Neural cell (in vitro differentiated cells): ENCODE data around the gene SRSF8. TPM values are rescaled to one million over a fixed set of nuclear protein-coding genes. Genes with fewer than 3 reads are reported as not detected.

ENCODE experiments used
- H2AFZ ChIP-seq: fragments of 200-600, 300-800 bp; sonication (generic), shearing (Covaris generic); 2 replicates; pipeline ENCODE4 v1.6.0; 2014; ENCODE audit warnings: low read depth, mild to moderate bottlenecking, antibody characterized with exemption, low read length, moderate library complexity
- H3F3A ChIP-seq: fragments of 200-600 bp; shearing (Covaris generic); 2 replicates; pipeline ENCODE4 v1.6.1; 2016; ENCODE audit warnings: mild to moderate bottlenecking, moderate library complexity, mixed read lengths, antibody characterized with exemption, low read length; ENCODE audit not compliant: insufficient read depth, poor library complexity, severe bottlenecking
- H3K27ac ChIP-seq: fragments of 200-600, 300-800 bp; sonication (generic), shearing (Covaris generic); 2 replicates; pipeline ENCODE4 v1.5.1; 2014; ENCODE audit warnings: mild to moderate bottlenecking, low read length, moderate library complexity
- H3K27me3 ChIP-seq: fragments of 300-800, 200-600 bp; sonication (generic), shearing (Covaris generic); 2 replicates; pipeline ENCODE4 v1.6.0; 2014; ENCODE audit warnings: mild to moderate bottlenecking, low read depth, low read length, moderate library complexity; ENCODE audit not compliant: insufficient read depth
- H3K36me3 ChIP-seq: fragments of 300-800, 200-600 bp; sonication (generic), shearing (Covaris generic); 2 replicates; pipeline ENCODE4 v1.5.1; 2014; ENCODE audit warnings: mild to moderate bottlenecking, antibody characterized with exemption, low read length, moderate library complexity; ENCODE audit not compliant: insufficient read depth
- H3K4me2 ChIP-seq: fragments of 300-800, 200-600 bp; sonication (generic), shearing (Covaris generic); 2 replicates; pipeline ENCODE4 v1.6.0; 2014; ENCODE audit warnings: mild to moderate bottlenecking, low read length
- H3K4me3 ChIP-seq: fragments of 300-800, 200-600 bp; sonication (generic), shearing (Covaris generic); 2 replicates; pipeline ENCODE4 v1.5.1; 2014; ENCODE audit warnings: mild to moderate bottlenecking, low read length, moderate library complexity
- H3K79me2 ChIP-seq: fragments of 200-600 bp; shearing (Covaris generic); replicated peaks from 2 replicates; pipeline ENCODE4 v1.6.0; 2014; ENCODE audit warnings: mild to moderate bottlenecking, low read length, moderate library complexity; ENCODE audit not compliant: insufficient read depth
- H3K9ac ChIP-seq: fragments of 300-800, 200-600 bp; sonication (generic), shearing (Covaris generic); 2 replicates; pipeline ENCODE4 v1.6.1; 2016; ENCODE audit warnings: mild to moderate bottlenecking, low read length, mixed read lengths
- H3K9me2 ChIP-seq: fragments of 200-600 bp; shearing (Covaris generic); 2 replicates; pipeline ENCODE4 v1.6.1; 2016; ENCODE audit warnings: mild to moderate bottlenecking, low read length, mixed read lengths; ENCODE audit not compliant: insufficient read depth
- H3K9me3 ChIP-seq: fragments of 200-600, 300-800 bp; sonication (generic), shearing (Covaris generic); 2 replicates; pipeline ENCODE4 v1.6.1; 2016; ENCODE audit warnings: mild to moderate bottlenecking, mixed run types, low read length, moderate library complexity, mixed read lengths
- H4K20me1 ChIP-seq: fragments of 200-600 bp; shearing (Covaris generic); 2 replicates; pipeline ENCODE4 v1.6.1; 2016; ENCODE audit warnings: mild to moderate bottlenecking, mixed run types; ENCODE audit not compliant: insufficient read depth
- EP300 ChIP-seq: fragments of 450-650 bp; conservative IDR thresholded peaks from 2 replicates; pipeline ENCODE4 v1.6.1; 2014; ENCODE audit warnings: antibody characterized with exemption, mild to moderate bottlenecking, moderate library complexity; ENCODE audit not compliant: poor library complexity, severe bottlenecking
- EZH2 ChIP-seq: fragments of 200-600, 300-800 bp; shearing (Covaris generic), sonication (generic); IDR thresholded peaks from 2 replicates; pipeline ENCODE4 v1.6.1; 2014; ENCODE audit warnings: antibody characterized with exemption, low read length, borderline replicate concordance, mild to moderate bottlenecking; ENCODE audit not compliant: insufficient read depth, poor library complexity, severe bottlenecking
- MXI1 ChIP-seq: fragments of 450-650 bp; conservative IDR thresholded peaks from 2 replicates; pipeline ENCODE4 v1.6.1; 2014; ENCODE audit warnings: antibody characterized with exemption, mild to moderate bottlenecking; ENCODE audit not compliant: poor library complexity, severe bottlenecking
- POLR2AphosphoS5 ChIP-seq: IDR thresholded peaks from 2 replicates; pipeline ENCODE4 v1.6.1; 2012
- RAD21 ChIP-seq: fragments of 450-650 bp; conservative IDR thresholded peaks from 2 replicates; pipeline ENCODE4 v1.6.1; 2014; ENCODE audit warnings: antibody characterized with exemption, mild to moderate bottlenecking, moderate library complexity
- SMC3 ChIP-seq: fragments of 450-650 bp; conservative IDR thresholded peaks from 2 replicates; pipeline ENCODE4 v1.6.1; 2014; ENCODE audit warnings: antibody characterized with exemption, mild to moderate bottlenecking, moderate library complexity; ENCODE audit not compliant: poor library complexity
- TAF1 ChIP-seq: IDR thresholded peaks from 2 replicates; pipeline ENCODE4 v1.6.1; 2012; ENCODE audit warnings: low read depth
- polyA plus RNA-seq: library from polyadenylated mRNA; depleted of rRNA; stranded (reverse); fragments of >200 nt; gene quantifications from 2 replicates; pipeline ENCODE4 v1.2.3, GENCODE V29; 2014
- TF ChIP-seq, protein P1 (sequence below): IDR thresholded peaks from 2 replicates; pipeline ENCODE4 v1.6.1; 2012; ENCODE audit warnings: borderline replicate concordance
- TF ChIP-seq, protein P2 (sequence below): fragments of 450-650 bp; IDR thresholded peaks from 2 replicates; pipeline ENCODE4 v1.5.1; 2014; ENCODE audit warnings: antibody characterized with exemption, mild to moderate bottlenecking, moderate library complexity; ENCODE audit not compliant: poor library complexity, severe bottlenecking

SRSF8 gene
- polyA plus RNA-seq, 1 donor from 2014 or later, result 44.6 TPM

DNA sequence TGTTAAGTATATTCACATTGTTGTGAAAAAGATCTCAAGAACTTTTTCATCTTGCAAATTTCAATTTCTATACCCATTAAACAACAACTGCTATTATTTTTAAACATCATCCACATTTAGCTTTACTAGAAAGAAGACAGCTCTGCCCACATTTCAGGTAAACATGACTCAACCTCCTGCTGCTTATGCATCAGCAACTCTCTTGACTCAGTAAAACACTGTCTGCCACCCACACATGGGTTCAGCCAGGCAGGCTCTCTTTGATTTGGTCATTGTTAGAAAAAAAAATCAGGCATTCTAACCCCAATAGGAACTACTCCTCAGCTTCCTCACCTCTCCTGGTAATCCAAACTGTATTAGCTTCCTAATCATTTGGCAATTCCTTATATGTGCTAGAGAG, 17.8 kb downstream of the SRSF8 start:
- TF ChIP-seq EP300, result no peak
- TF ChIP-seq TAF1, result no peak
- TF ChIP-seq, protein P1, sequence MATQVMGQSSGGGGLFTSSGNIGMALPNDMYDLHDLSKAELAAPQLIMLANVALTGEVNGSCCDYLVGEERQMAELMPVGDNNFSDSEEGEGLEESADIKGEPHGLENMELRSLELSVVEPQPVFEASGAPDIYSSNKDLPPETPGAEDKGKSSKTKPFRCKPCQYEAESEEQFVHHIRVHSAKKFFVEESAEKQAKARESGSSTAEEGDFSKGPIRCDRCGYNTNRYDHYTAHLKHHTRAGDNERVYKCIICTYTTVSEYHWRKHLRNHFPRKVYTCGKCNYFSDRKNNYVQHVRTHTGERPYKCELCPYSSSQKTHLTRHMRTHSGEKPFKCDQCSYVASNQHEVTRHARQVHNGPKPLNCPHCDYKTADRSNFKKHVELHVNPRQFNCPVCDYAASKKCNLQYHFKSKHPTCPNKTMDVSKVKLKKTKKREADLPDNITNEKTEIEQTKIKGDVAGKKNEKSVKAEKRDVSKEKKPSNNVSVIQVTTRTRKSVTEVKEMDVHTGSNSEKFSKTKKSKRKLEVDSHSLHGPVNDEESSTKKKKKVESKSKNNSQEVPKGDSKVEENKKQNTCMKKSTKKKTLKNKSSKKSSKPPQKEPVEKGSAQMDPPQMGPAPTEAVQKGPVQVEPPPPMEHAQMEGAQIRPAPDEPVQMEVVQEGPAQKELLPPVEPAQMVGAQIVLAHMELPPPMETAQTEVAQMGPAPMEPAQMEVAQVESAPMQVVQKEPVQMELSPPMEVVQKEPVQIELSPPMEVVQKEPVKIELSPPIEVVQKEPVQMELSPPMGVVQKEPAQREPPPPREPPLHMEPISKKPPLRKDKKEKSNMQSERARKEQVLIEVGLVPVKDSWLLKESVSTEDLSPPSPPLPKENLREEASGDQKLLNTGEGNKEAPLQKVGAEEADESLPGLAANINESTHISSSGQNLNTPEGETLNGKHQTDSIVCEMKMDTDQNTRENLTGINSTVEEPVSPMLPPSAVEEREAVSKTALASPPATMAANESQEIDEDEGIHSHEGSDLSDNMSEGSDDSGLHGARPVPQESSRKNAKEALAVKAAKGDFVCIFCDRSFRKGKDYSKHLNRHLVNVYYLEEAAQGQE, result no peak
- TF ChIP-seq POLR2AphosphoS5, result no peak
- no peak for TF ChIP-seq RAD21
- TF ChIP-seq MXI1, result no peak
- TF ChIP-seq SMC3, result no peak
- TF ChIP-seq EZH2, result no peak
- TF ChIP-seq, protein P2, sequence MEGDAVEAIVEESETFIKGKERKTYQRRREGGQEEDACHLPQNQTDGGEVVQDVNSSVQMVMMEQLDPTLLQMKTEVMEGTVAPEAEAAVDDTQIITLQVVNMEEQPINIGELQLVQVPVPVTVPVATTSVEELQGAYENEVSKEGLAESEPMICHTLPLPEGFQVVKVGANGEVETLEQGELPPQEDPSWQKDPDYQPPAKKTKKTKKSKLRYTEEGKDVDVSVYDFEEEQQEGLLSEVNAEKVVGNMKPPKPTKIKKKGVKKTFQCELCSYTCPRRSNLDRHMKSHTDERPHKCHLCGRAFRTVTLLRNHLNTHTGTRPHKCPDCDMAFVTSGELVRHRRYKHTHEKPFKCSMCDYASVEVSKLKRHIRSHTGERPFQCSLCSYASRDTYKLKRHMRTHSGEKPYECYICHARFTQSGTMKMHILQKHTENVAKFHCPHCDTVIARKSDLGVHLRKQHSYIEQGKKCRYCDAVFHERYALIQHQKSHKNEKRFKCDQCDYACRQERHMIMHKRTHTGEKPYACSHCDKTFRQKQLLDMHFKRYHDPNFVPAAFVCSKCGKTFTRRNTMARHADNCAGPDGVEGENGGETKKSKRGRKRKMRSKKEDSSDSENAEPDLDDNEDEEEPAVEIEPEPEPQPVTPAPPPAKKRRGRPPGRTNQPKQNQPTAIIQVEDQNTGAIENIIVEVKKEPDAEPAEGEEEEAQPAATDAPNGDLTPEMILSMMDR, result no peak
- H3K9ac ChIP-seq, result no peak overlapping the region

DNA sequence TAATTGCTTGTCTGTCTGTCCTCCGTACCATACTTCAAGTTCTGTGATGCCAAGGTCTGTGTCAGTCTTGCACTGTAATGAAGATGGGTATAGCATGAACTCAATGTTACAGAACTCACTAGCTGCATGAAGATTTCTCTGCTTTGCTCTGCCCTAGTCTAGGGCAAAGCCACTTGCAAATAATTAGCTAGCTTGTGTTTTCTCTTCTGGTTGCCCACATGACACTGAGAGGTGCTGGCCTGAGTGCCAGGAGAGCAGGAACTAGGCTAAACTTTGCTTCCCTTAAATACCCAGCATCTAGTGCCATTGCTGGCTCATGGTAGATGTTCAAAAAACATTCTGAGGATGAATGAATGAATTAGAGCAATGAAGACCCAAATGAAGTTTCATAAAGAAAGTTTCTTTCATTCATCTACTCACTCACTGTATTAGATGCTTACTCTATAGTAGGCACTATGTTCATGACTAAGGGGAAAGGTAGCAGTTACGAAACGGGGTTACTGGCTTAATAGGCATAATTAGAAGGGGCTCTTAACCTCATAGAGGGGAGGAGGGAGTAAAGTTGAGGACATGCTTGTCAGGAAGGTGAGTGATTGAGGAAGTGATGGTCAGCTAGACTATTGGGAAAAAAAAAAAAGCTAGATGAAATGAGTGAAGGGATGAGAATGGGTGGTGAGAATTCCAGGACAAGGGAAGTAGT, 18.5 kb downstream of the SRSF8 start:
- Histone ChIP-seq H3K27ac (no peak overlapping the region), H3K27me3 (no peaks in the 10 kb centered on the region), H3K36me3 (no peaks in the 10 kb centered on the region), H2AFZ (no peak overlapping the region), H3K79me2 (no peaks in the 10 kb centered on the region), H3K9me2 (no peaks in the 10 kb centered on the region), H3K4me2 (no peak overlapping the region), H3K9me3 (no peaks in the 10 kb centered on the region), H3K9ac (no peak overlapping the region), H4K20me1 (no peaks in the 10 kb centered on the region), H3K4me3 (no peak overlapping the region), H3F3A (peaks cover 4% of the 10 kb centered on the region)
- TF ChIP-seq RAD21 (no peak), SMC3 (no peak)

More for the DNA sequence above, 17.8 kb downstream of the SRSF8 start:
- no peaks in the 10 kb centered on the region for H3K36me3 ChIP-seq
- H2AFZ ChIP-seq, result no peak overlapping the region
- H3K79me2 ChIP-seq, result no peaks in the 10 kb centered on the region
- no peaks in the 10 kb centered on the region for H3K27me3 ChIP-seq
- peaks cover 4% of the 10 kb centered on the region for H3F3A ChIP-seq
- H4K20me1 ChIP-seq, result no peaks in the 10 kb centered on the region
- no peak overlapping the region for H3K4me2 ChIP-seq
- H3K27ac ChIP-seq, result no peak overlapping the region
- H3K9me3 ChIP-seq, result no peaks in the 10 kb centered on the region
- H3K9me2 ChIP-seq, result no peaks in the 10 kb centered on the region
- H3K4me3 ChIP-seq, result no peak overlapping the region
